C4-2B (cell line): Measurements from ENCODE around the gene TBC1D22A.

Experiments used
- H3K27ac ChIP-seq: fragments of 450-650 bp; 2 replicates; pipeline ENCODE4 v1.5.1; 2017
- ZFX ChIP-seq: fragments of 450-650 bp; IDR thresholded peaks from 2 replicates; pipeline ENCODE4 v1.6.1; 2017
- TF ChIP-seq, protein P1 (sequence below): fragments of 450-650 bp; conservative IDR thresholded peaks from 2 replicates; pipeline ENCODE4 v1.5.1; 2017; ENCODE audit warnings: mild to moderate bottlenecking

TBC1D22A gene

DNA sequence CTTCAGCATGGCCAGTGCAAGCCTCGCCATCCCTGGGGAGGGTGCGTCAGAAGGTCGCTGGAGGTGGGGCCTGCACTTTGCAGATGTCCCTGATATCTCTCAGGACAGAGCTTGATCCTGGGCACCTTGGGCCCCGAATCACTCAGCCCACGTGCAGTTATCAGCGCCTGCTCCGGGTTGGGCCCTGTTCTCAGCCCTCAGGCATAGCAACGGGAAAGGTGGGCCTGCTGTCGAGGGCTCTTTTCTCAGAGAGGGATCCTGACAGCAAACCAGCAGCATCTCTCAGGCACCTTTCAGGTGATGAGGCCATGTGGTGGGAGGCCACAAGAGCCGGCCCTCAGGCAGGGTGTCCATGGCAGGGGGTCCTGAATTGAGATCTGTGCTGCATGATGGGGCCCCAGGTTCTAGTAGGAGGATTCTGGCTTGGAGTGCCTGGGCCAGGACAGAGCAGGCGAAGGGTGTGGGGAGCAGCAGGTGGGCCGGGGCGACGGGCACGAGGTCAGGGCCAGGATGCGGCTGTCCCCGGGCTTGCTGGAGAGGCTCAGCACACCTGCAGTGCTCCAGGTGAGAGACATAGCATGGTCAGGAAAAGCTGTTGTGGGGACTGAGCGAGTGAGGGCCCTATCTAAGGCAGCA lies 280.5 kb downstream of the TBC1D22A start:
- no peak for TF ChIP-seq ZFX
- TF ChIP-seq, protein P1, sequence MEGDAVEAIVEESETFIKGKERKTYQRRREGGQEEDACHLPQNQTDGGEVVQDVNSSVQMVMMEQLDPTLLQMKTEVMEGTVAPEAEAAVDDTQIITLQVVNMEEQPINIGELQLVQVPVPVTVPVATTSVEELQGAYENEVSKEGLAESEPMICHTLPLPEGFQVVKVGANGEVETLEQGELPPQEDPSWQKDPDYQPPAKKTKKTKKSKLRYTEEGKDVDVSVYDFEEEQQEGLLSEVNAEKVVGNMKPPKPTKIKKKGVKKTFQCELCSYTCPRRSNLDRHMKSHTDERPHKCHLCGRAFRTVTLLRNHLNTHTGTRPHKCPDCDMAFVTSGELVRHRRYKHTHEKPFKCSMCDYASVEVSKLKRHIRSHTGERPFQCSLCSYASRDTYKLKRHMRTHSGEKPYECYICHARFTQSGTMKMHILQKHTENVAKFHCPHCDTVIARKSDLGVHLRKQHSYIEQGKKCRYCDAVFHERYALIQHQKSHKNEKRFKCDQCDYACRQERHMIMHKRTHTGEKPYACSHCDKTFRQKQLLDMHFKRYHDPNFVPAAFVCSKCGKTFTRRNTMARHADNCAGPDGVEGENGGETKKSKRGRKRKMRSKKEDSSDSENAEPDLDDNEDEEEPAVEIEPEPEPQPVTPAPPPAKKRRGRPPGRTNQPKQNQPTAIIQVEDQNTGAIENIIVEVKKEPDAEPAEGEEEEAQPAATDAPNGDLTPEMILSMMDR: no peak
- H3K27ac ChIP-seq: no peak overlapping the region

- TF ChIP-seq, protein P1: no peak
- TF ChIP-seq ZFX: no peak
- no peak overlapping the region for H3K27ac ChIP-seq
Measured at GRCh38 chr22:47043835-47044721, 281.6 kb downstream of the TBC1D22A start.

GRCh38 chr22:47044722-47045535 lies 282.5 kb downstream of the TBC1D22A start:
- no peak overlapping the region for H3K27ac ChIP-seq
- TF ChIP-seq, protein P1: no peak
- no peak for TF ChIP-seq ZFX

DNA sequence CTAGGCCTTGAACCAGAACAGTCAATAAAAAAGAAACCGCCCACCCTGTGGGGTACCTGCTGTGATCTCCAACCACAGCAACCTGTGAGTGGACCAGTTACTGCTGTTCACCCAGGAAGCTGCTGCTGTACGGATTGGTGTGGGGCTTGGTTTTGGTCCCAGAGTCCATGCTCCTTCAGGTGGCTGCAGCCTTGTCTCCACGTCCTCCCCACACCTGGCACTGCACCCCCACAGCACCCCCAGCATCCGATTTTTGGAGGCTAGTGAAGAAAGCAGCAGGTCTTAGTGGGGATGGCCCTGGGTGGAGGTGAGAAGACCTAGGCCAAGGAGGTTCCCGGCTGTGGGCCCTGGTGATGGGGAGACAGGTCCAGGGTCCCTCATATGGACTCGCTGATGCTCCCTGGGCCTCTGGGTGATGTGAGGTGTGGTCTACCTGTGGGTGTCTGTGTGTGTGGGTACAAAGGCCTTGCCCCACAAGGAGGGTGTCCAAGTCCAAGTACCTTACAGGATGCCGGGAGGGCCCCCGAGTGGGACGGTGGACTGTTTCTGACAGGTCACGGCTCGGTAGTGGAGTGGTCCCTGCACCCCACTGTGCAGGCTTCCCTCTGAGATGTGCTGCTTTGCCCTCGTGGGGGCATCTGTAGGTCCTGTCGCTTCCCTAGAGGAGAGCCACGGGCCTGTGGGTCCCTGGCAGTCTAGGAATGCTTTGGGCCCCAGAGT lies 283.4 kb downstream of the TBC1D22A start:
- H3K27ac ChIP-seq: no peak overlapping the region
- TF ChIP-seq, protein P1: no peak
- TF ChIP-seq ZFX: no peak

GRCh38 chr22:47046411-47047065 lies 284.1 kb downstream of the TBC1D22A start:
- no peak for TF ChIP-seq ZFX
- no peak overlapping the region for H3K27ac ChIP-seq

- TF ChIP-seq ZFX: no peak
- TF ChIP-seq, protein P1: no peak
- no peak overlapping the region for H3K27ac ChIP-seq
Measured at GRCh38 chr22:47047321-47048122, 285.1 kb downstream of the TBC1D22A start.
